GM21717 (cell line): ENCODE measurements around the gene DEXI.
A peak's percentile ranks its signal among the peaks of the same experiment; 100 is the strongest.
"Not testable (repeated sequence)": the region's sequence is repeated elsewhere in the genome, so short reads cannot be mapped to it uniquely, and the experiment has no call there.

Experiments used
- ATAC-seq: cut with Tn5 transposase; IDR thresholded peaks from one replicate; pipeline ENCODE4 v1.9.1; 2021; ENCODE audit warnings: mild to moderate bottlenecking, moderate library complexity; ENCODE audit not compliant: unreplicated experiment

DEXI gene

DNA sequence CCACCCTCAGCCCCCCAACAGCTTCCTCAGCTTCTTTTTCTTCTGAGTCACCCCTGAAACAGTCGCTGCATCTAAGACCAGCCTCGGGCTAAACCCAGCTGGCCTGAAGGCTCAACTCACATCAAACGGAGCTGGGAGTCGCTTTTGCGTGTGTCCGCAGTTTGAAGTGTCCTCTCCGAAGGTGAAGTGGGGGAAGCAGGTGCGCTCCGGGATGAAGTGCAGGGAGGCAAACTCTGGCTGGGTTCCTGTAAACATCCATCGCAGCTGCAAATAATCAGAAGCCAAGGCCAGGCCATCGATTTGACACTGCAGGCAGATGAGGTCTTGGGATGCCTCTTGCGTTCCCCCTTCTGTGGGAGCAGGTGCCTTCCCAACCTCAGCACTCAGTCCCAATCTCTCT lies 13.2 kb downstream of the DEXI start:
- not testable (repeated sequence) for ATAC-seq

DNA sequence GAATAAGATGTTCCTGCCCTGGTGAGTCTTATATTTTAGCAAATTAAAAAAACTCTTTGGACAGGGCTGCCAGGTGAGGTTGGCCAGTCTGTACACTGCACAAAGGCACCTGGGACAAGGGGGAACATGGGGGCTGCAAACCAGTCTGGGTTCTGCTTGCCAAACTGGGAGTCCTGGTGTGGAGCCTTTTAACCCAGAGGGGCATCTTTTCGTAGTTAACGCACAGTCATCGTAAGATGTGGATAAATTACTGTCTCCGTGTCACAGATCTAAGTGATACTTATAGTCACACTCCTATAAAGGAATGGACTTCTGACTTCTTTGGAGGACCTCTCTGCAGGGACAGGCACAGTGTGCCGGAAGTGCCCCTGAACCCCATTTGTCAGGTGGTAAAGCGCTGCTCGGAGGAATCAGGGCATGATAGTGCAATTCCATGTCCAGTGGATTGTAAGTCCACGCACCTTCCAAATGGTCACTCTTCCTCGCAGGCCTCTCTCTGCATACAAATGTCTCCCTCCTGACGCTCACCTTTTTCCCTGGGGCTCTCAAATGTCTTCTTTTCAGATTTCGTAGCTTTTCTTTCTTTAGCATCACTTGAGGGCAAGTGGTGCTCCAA lies 14.7 kb downstream of the DEXI start:
- no peak for ATAC-seq

DNA sequence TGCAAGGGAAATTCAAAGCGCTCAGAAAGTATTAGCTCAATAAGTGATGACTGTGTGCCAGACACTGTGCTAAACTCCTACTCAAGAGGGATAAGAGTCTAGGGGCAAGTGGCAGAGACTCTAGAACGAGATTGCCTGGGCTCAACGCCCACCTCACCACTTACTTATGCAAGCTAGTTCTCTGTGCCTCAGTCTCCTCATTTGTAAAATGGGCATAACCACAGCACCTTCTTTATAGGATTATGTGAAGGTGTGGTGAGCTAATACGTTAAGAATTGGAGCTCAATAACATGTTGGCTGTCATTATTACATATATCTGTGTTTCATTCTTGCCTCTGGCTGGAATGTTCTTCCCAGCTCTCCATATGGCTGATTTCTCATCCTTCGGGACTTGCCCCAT lies 15.4 kb downstream of the DEXI start:
- ATAC-seq: no peak

DNA sequence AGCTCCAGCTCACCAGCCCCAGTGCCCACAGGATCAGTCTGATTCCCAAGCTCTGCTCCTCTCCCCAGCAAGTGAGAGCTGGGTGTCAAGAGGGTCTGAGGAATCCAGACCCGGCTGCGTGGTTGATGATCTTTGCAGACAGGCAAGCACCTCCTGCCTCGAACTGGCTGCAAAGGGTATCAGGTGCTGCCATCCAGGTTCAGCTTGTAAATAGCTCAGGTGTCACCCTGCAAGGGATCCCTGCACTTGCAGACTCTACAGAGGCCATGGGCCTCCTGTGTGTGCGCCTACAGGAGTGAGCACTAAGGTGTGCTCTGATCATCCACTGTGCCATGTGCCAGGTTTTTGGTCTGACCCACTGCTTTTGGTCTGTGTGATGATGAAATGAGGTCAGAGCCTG lies 16.2 kb downstream of the DEXI start:
- ATAC-seq: no peak

DNA sequence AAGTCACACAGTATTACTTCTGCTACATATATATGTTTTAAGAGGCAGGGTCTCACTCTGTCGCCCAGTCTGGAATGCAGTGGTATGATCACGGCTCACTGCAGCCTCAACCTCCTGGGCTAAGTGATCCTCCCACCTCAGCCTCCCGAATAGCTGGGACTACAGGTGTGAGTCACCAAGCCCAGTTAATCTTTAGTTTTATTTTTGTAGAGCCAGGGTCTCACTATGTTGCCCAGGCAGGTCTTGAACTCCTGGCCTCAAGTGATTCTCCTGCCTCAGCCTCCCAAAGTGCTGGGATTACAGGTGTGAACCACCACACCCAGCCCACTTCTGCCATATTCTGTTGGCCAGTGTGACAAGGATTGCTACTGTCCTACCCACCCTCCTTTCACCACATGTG lies 17.0 kb downstream of the DEXI start:
- ATAC-seq: not testable (repeated sequence)

DNA sequence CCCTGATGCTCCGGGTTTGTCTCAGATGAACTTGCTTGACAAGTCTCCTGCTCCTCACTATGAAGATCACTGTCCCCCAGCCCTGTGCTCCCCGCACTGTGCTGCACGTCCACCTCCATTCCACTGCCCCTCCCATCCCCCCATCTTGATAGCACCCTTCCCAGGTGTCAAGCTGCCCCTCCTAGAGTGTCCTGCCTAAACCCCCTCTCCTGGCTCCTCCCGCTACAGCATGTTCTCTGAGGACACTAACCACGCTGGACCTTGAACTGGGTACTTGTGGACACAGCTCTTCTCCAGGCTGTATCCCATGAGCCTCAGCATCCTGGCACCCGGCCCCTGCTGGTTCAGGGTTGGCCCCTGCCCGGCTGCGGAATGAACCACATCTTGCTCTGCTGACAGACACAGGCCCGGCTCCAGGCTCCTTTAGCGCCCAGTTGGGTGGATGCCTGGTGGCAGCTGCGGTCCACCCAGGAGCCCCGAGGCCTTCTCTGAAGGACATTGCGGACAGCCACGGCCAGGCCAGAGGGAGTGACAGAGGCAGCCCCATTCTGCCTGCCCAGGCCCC lies 18.5 kb downstream of the DEXI start:
- no peak for ATAC-seq

DNA sequence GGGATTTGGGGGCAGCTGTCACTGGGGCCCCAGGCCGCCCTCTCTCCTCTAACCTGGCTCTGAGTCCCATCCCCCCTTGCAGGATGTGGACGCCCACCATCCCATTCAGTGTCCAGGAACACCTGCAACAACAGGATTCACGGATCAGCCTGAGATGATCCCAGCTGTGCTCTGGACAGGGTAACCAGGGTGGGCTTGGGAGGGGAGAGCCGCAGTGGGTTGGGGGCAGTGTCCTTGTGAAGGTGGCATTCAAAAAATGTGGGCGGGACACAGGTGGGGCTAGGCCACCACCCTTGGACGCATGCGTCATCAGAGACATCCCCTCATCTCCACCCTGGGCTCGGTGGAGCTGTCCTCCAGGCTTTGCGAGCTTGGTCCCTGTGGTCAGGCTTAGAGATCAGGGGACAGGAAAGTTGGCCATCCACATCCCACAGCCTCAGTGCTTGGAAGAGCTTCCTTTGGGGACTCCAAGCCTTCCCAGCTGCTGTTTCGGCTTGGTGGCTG lies 19.1 kb downstream of the DEXI start:
- no peak for ATAC-seq

DNA sequence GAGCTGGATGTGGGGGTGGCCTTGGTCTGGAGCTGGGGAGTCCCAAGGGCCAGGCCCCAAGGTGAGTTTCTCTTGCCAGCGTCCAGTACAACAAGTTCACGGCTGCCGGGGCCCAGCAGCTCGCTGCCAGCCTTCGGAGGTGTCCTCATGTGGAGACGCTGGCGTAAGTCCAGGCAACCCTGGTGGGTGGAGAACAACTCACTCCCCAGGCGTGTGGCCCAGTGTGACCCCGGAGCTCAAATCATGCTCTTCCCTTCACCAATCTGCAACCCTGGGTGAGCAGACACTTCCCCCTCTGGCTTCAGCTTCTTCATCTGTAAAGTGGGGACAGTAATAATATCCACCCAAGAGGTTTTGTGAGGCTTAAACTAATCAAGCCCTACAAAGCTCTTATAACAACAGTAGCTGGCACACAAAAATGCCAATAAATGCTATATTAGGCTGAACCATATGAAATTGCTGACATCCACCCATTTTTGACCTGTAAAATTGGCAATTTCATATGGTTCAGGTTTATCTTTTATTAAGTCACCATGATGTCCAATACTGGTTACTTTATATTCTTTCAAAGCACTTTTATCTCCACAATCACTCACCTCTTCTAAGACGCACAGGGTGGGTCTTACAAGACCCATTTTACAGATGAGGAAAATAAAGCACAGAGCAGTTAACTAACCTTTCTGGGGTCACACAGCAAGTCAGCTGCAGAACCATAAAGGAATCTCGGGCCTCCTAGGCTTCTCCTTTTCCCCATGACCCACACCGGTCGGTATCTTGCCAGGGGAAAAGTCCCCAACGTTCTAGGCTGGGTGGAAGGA lies 19.7 kb downstream of the DEXI start:
- no peak for ATAC-seq

DNA sequence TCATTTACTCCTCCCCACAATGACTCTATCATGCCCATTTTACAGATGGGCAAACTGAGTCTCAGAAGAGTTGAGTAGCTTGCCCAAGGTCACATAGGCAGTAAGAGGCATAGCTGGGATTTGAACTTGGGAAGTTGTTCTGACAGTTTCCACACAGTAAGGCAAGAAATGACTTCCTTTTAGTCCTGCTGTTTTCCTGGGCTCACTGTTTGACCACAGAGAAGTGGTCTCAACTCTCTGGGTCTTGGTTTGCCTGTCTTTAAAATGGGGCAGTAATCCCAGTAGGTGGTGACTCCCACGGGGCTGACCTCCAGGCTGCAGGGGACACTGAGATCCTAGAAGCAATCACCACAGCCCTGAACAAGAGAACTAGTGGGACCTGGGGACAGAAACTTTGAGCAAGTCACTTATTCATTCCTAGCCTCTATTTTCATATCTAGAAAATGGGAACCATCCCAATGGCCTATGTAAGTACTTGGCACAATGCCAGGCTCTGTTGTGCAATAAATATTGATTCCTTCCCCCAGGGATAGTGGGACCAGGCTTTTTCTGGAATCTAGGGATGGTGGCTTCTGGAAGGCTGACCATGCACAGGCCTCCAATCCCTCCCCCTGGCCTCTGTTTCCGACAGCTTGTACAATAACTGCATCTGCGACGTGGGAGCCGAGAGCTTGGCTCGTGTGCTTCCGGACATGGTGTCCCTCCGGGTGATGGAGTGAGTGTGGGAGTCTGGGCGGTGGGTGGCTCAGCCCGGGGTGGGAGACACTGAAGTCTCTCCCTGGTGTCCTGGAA lies 20.5 kb downstream of the DEXI start:
- ATAC-seq: no peak

DNA sequence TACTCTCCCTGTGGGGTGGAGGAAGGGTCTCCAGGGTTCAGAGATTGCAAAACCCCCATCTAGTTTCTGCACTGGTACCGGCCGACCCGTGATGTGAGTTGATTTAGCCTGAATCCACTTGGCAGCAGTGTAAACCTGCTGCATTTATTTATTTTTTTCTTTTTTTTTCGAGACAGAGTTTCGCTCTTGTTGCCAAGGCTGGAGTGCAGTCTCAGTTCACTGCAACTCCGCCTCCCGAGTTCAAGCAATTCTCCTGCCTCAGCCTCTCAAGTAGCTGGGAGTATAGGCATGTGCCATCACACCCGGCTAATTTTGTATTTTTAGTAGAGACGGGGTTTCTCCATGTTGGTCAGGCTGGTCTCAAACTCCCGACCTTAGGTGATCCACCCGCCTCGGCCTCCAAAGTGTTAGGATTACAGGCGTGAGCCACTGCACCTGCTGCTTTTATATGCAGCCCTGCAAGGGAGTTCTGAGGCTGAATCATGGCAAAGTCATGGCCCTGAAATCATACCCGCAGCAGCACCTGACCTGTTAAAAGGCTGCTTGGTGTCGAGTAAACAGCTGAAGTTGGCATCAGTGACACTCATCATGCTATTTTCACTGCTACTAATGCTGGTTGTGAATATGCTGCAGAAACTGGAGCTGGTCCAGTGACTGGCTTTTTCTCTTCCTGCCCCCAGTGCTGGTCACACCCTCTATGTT lies 21.4 kb downstream of the DEXI start:
- no peak for ATAC-seq

DNA sequence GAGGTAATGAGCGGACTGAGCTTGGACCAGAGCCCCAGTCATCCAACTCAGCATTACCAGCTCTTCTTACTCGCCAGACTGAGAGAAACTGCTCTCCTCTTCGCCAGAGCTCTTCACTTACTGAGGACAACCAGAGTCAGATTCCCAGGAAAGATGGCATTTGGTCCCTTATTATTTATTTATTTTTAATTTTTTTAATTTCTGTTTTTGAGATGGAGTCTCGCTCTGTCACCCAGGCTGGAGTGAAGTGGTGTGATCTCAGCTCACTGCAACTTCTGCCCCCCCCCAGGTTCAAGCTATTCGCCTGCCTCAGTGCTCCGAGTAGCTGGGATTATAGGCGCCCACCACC lies 23.3 kb downstream of the DEXI start:
- no peak for ATAC-seq

DNA sequence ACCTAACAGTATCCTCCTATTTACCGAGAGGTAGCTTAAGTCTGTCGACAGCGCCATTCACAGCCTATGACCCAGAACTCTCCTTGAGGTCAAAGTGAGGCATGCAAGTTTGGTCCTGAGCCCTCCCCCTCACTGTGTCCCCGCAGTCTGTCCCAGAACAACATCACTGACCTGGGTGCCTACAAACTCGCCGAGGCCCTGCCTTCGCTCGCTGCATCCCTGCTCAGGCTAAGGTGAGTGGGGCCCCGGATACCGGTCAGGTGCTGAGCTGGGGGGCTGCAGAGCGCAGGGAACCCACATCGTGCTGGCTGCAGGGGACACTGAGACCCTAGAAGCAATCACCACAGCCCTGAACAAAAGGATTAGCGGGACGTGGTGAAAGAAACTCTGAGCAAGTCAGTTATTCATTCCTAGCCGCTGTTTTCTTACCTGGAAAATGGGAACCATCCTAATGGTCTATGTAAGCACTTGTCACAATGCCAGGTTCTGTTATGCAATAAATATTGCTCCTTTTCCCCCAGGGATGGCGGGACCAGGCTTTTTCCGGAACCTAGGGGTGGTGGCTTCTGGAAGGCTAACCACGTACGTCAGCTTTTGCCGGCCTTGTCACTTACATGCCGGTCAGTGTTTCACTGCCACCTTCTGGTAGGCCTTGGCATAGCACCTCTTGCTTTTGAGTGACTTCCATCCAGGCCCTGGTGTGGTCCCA lies 23.8 kb downstream of the DEXI start:
- no peak for ATAC-seq

DNA sequence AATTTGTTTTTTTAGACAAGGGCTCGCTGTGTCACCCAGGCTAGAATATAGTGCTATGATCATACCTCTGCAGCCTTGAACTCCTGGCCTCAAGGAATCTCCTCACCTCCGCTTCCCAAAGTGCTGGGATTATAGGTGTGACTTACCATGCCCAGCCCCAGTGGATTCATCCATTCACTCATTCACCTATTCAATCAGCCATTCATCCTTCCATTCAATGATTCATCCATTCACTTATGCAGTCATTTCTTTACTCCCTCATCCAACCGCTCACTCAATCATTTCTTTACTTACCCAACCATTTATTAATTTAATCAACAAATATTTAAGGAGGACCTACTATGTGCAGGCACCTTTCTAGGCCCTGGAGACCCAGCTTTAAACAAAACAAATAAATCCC lies 25.7 kb downstream of the DEXI start:
- no peak for ATAC-seq

DNA sequence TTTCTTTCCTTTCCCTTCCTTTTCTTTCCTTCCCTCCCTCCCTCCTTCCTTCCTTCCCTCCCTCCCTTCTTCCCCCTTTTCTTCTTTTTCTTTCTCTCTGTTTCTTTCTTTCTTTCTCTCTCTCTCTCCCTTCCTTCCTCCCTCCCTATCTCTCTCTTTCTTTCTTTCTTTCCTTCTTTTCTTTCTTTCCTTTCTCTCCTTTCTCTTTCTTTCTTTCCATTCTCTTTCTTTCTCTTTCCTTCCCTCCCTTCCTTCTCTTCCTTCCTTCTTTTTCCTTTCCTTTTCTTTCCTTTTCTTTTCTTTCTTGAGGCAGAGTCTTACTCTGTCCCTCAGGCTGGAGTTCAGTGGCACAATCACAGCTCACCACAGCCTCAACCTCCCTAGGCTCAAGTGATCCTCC lies 31.0 kb downstream of the DEXI start:
- no peak for ATAC-seq

DNA sequence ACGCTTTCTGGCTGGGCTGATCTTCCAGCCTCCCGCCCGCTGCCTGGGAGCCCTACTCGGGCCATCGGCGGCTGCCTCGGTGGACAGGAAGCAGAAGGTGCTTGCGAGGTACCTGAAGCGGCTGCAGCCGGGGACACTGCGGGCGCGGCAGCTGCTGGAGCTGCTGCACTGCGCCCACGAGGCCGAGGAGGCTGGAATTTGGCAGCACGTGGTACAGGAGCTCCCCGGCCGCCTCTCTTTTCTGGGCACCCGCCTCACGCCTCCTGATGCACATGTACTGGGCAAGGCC lies 34.6 kb downstream of the DEXI start:
- ATAC-seq: no peak

DNA sequence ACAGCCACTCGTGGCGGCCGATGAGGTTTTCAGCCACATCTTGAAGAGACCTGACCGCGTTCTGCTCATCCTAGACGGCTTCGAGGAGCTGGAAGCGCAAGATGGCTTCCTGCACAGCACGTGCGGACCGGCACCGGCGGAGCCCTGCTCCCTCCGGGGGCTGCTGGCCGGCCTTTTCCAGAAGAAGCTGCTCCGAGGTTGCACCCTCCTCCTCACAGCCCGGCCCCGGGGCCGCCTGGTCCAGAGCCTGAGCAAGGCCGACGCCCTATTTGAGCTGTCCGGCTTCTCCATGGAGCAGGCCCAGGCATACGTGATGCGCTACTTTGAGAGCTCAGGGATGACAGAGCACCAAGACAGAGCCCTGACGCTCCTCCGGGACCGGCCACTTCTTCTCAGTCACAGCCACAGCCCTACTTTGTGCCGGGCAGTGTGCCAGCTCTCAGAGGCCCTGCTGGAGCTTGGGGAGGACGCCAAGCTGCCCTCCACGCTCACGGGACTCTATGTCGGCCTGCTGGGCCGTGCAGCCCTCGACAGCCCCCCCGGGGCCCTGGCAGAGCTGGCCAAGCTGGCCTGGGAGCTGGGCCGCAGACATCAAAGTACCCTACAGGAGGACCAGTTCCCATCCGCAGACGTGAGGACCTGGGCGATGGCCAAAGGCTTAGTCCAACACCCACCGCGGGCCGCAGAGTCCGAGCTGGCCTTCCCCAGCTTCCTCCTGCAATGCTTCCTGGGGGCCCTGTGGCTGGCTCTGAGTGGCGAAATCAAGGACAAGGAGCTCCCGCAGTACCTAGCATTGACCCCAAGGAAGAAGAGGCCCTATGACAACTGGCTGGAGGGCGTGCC lies 35.1 kb downstream of the DEXI start:
- ATAC-seq: no peak

DNA sequence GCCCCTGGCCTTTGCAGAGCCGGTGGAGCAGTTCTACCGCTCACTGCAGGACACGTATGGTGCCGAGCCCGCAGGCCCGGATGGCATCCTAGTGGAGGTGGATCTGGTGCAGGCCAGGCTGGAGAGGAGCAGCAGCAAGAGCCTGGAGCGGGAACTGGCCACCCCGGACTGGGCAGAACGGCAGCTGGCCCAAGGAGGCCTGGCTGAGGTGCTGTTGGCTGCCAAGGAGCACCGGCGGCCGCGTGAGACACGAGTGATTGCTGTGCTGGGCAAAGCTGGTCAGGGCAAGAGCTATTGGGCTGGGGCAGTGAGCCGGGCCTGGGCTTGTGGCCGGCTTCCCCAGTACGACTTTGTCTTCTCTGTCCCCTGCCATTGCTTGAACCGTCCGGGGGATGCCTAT lies 35.8 kb downstream of the DEXI start:
- ATAC-seq: no peak

DNA sequence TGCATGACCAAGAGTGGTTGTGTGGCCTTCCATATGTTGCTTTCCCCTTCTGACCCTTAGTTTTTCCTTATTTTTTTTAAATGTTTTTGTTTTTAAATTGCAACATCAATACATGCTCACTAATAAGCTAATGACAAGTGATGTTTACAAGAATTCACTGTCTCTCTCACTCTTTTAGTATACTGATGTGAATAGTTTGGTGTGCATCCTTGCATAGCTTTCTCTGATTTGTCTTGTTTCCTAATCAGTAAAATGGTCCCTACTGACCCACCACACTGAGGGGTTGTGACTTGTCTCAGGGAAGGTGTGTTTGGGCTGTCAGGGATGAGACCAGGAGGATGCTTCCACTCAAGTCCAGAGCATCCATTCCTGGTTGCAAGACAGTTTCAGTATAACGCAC lies 39.3 kb downstream of the DEXI start:
- ATAC-seq: no peak

DNA sequence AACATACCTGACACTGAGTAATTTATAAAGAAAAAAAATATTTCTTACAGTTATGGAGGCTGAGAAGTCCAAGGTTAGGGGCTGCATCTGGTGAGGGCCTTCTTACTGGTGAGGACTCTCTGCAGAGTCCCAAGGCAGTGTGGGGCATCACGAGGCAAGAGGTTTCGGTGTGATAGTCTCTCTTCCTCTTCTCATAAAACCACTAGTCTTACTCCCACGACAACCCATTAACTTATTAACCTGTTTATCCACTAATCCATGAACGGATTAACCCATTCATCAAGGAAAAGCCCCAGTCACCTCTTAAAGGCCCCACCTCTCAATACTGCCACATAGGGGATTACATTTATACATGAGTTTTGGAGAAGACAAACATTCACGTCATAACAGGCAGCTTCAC lies 45.1 kb downstream of the DEXI start:
- peak; percentile 46 for ATAC-seq

DNA sequence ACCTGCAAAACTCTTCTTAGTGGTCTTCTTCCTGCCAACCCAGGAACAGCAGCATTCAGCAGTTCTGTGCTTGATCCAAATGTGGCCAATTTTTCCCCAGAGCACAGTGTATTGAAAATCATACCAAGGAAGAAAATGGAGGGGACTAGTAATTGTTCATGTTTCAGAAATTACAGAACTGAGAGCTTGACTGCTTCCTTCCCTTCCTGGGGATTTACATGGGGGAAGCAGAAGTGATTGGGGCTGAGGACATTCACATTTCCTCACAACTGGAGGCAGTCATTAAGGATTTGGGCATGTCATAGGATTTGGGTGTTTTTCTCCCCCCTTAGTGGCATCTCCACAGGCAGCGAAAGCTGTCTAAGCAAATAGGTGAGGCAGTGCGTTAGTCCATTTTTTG lies 45.5 kb downstream of the DEXI start:
- ATAC-seq: no peak
